HG02571 (cell line): ENCODE results near the gene INPPL1.
A peak's percentile ranks its signal among the peaks of the same experiment; 100 is the strongest.

Experiments used
- ATAC-seq: cut with Tn5 transposase; IDR thresholded peaks from one replicate; pipeline ENCODE4 v1.9.1; 2021; ENCODE audit warnings: mild to moderate bottlenecking, moderate library complexity; ENCODE audit not compliant: unreplicated experiment

The INPPL1 gene

DNA sequence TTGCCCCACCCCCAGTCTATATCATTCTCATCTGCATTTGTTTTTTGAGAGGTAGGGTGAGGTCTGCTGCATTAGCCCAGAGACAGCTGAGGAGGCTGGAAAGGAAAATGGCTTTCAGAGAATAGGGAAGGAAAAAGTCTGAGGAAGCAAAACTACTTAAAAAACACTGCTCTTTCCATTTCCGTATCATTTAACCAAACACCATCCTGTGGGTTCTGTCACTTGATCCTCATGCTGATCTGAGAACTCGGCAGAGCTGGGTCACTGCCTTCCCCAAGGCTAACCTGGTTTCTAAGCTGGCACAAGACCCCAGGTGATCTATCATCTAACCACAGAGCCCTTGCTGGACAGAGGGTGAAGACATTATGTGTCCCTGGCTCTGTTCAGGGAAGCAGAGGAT lies 6.7 kb upstream of the INPPL1 start:
- no peak for ATAC-seq

DNA sequence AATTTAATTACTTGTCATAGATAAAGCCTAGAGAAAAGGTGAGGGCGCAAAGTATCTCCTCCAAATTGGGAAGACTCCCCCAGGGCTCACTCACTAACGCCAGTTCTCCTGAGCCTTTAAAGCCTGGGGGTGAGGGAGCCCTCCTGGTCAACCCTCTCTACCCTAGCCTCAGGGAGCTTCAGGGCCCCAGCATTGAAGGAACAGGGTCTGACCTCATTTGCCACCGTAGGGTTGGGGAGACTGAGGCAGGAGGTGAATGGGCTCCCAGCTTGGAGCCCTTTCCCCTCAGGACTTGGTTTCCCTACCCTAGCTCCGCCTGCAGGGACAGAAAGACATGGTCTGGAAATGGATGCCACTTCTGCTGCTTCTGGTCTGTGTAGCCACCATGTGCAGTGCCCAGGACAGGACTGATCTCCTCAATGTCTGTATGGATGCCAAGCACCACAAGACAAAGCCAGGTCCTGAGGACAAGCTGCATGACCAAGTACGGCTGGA lies 6.3 kb upstream of the INPPL1 start:
- ATAC-seq = no peak

DNA sequence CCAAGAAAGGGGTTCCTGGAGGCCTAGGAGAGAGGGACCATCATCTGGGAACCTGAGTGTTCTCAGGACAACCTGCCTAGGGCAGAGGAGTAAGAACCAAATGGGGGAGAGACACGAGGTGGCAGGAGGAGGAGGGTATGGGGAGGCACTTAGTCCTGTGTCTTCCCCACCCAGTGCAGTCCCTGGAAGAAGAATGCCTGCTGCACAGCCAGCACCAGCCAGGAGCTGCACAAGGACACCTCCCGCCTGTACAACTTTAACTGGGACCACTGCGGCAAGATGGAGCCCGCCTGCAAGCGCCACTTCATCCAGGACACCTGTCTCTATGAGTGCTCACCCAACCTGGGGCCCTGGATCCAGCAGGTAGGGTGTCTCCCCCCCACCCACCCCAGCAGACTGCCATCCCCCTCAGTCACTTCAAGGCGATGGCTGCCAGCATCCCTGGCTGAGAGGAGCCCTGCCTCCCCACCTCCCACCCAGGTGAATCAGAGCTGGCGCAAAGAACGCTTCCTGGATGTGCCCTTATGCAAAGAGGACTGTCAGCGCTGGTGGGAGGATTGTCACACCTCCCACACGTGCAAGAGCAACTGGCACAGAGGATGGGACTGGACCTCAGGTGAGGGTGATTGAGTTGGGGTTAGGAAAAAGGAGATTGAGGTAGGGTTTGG lies 3.7 kb upstream of the INPPL1 start:
- no peak for ATAC-seq

DNA sequence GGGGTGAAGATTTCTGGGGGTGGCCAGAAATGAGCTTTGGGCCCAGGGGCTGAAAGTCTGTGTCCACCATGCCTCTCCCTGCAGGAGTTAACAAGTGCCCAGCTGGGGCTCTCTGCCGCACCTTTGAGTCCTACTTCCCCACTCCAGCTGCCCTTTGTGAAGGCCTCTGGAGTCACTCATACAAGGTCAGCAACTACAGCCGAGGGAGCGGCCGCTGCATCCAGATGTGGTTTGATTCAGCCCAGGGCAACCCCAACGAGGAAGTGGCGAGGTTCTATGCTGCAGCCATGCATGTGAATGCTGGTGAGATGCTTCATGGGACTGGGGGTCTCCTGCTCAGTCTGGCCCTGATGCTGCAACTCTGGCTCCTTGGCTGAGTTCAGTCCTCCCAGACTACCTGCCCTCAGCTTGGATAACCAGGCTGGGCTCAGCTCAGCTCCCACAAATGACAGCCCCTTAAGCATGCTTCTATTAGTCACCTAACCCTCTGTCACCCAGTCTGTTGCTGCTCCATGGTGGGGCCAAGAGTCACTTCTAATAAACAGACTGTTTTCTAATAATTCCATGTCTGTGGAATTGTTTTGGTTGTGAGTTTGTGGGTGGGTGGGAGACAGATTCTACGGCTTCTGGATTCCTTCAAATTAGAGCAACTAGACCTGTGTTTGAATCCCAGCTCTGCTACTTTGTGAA lies 3.0 kb upstream of the INPPL1 start:
- ATAC-seq = no peak

- ATAC-seq = no peak
These were observed 2.3 kb upstream of the INPPL1 start for GRCh38 chr11:72222106-72222891.

DNA sequence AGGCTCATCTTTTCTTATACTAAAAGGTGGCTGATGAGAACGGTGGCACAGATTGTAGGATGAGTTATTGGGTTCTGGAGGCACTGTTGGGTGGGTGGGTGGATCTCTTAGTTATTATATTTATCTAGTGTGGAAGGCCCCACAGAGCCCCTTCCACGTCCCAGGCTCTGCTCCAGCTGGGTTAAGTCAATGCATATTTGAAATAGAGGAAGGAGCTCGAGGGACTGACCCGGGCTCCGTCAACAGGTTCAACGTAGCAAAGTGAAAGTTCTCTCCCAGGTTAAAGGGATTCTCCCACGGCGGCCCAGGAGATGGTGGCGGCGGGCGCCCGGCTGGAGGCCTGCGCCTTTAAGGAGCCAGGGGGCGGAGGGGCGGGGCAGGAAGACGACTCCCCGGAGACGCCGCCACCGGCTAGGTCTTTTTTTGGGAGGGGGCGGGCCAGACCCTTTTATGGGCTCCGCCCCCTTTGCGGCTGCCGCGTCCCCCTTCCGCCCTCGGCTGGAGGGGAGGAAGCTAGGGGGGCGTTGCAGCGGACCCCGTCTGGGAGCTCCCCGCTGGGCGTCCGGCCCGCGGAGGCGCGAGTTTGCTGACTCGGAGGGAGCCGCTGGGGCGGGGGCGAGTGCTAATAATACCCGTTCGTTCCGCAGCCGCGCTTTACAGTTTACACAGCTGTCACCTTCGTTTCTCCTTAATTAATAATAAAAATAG lies 1.5 kb upstream of the INPPL1 start:
- peak; percentile 64 for ATAC-seq

- ATAC-seq = peak; percentile 51
These were observed 678 bp upstream of the INPPL1 start for GRCh38 chr11:72223615-72224563.

- ATAC-seq = no peak
These were observed 914 bp downstream of the INPPL1 start for GRCh38 chr11:72225411-72225951.

DNA sequence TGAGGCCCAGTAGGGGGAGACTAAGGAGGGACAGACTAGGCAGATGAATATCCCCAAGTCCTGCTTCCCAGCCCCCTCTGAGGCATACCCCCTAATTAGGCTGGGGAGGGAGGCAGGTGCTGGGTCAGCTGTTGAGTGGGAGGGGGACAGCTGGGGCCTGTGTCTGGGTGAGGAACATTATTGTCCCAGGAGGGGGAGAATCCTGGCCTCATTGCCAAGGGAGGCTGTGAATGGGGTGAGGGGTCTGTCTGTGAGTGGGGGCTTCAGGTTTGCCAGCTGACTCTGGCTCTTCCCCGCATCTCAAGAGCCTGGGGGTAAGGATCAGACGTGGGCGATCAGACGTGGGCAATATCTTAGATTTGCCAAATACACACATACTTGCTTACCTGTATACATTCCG lies 2.1 kb downstream of the INPPL1 start:
- ATAC-seq = no peak

GRCh38 chr11:72227316-72228228 lies 3.0 kb downstream of the INPPL1 start:
- no peak for ATAC-seq

GRCh38 chr11:72228229-72228843 lies 3.8 kb downstream of the INPPL1 start:
- no peak for ATAC-seq

DNA sequence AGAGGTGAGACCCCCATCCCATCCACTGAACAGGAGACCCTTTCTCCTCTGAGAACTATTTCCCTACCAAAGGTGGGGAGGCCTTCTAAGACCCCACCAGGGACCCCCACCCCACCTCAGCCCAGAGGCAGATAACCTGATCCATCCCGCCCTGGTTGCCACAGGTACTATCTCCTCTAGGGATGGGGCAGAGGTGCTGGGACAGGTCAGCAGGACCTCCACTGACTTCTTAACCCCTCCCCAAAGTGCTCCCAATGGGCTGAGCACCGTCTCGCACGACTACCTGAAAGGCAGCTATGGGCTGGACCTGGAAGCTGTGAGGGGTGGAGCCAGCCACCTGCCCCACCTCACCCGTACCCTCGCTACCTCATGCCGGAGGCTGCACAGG lies 4.3 kb downstream of the INPPL1 start:
- ATAC-seq = no peak

GRCh38 chr11:72229336-72229924 lies 4.9 kb downstream of the INPPL1 start:
- no peak for ATAC-seq

GRCh38 chr11:72229925-72230763 lies 5.6 kb downstream of the INPPL1 start:
- ATAC-seq = no peak

DNA sequence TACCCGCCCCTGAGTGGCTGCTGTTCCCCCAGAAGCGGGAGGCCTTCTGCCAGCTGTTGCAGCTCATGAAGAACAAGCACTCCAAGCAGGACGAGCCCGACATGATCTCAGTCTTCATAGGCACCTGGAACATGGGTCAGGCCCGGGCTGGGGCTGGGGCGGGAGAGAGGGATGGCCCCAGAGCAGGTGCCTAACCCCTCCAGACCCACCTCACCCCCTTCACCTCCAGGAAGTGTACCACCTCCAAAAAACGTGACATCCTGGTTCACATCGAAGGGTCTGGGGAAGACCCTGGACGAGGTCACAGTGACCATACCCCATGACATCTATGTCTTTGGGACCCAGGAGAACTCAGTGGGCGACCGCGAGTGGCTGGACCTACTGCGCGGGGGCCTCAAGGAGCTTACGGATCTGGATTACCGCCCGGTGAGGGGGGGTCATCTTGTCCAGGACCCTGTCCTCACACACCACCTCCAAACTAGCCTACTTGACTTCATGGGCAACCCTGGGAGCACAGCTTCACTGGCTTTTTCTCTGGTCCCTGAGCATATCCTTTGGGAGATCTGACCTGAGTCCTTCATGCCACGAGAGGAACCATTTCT lies 6.3 kb downstream of the INPPL1 start:
- no peak for ATAC-seq

DNA sequence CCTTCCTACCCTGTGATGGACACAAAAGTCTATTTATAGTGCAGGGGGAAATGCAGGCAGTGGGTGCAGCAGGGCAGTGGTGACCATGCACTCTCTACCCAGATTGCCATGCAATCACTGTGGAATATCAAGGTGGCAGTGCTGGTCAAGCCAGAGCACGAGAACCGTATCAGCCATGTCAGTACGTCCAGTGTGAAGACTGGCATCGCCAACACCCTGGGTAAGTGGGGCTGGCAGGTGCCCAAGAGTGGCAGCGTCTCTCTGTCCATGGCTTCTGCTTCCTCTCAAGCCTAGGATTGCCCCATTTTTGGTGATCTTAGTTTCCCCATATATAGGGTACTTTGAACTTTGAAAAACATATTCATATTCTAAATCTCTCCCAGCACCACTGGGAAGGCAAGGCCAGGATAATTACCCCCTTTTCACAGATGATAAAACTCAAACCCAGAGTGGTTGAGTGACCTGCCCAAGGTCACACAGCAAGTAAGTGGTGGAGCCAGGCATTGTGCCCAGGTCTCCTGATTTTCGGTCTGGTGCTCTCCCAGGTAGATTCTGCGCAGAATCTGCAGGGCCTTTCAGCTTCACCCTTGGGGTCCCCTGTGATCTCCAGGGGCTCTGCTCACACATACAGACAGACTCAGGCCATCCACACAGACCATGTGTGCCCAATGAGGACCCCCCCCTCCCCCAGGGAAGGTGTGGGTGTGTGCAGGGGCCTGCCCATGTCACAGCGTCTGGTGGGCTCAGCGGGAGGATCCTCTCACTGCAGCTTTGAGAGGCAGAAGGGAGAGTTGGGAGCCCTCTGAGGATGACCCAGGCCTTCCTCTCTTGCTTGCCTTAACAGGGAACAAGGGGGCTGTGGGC lies 7.1 kb downstream of the INPPL1 start:
- ATAC-seq = no peak
